ENCODE data around the gene WWC2.

DNA sequence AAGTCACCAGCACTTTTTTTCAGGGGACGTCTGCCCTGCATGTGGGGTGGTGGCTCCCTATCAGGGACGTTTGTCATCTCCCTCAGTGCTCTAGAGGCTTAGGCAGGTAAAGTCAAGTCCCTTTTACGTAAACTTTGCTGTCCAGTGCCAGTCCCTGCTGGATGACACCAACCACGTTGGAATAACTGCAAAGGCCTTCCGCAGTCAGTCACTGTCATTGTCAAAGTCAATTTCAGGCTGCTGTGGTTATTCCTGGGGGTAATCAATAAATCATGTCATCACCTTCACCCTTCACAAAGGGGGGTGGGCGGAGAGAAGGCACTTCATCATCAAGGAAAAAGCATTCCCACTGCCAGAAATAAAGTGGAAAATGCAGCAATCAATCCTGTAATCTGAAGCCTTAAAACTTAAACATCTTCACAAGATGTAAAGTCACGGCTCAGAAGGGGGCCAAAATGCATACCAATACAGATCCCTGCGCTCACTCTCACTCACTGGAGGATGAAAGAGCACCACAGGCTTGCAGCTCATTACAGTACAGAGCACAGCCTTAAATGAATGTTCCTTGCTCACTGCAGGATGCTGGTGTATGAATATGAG lies 164.8 kb downstream of the WWC2 start:
- TF ChIP-seq GATA2 (IDR thresholded peaks at IDR 0.05; ENCODE audit: low read depth, low read length) (no peak), GATA3 (IDR thresholded peaks at IDR 0.05; ENCODE audit: low read depth, low read length) (no peak)
